Chondrocyte (in vitro differentiated cells): Measurements from ENCODE around the gene DHX35. TPM values are rescaled to one million over a fixed set of nuclear protein-coding genes. Genes with fewer than 3 reads are reported as not detected.

Experiments used
- DNase-seq: peaks from one replicate; pipeline ENCODE4 v3.0.0; 2021; ENCODE audit warnings: mixed read lengths, low spot score
- H3K27ac Mint-ChIP-seq: one replicate; pipeline ENCODE4 v1.8.0; 2021; ENCODE audit warnings: mild to moderate bottlenecking, moderate library complexity, mixed read lengths; ENCODE audit not compliant: unreplicated experiment
- H3K27me3 Mint-ChIP-seq: 2 replicates; pipeline ENCODE4 v1.8.0; 2021; ENCODE audit warnings: low read depth, mixed read lengths
- H3K36me3 Mint-ChIP-seq: 2 replicates; pipeline ENCODE4 v1.8.0; 2021; ENCODE audit warnings: low read depth, mixed read lengths
- H3K4me1 Mint-ChIP-seq: 2 replicates; pipeline ENCODE4 v1.8.0; 2021; ENCODE audit warnings: low read depth, mild to moderate bottlenecking, mixed read lengths
- H3K4me3 Mint-ChIP-seq: one replicate; pipeline ENCODE4 v1.8.0; 2021; ENCODE audit warnings: mild to moderate bottlenecking, moderate library complexity, mixed read lengths; ENCODE audit not compliant: unreplicated experiment
- H3K9me3 Mint-ChIP-seq: 2 replicates; pipeline ENCODE4 v1.8.0; 2021; ENCODE audit warnings: low read depth, mixed read lengths
- total RNA-seq: library from RNA; stranded (reverse); gene quantifications from 3 replicates; pipeline ENCODE4 v1.2.1, GENCODE V29; 2021
- TF ChIP-seq, protein P1 (sequence below): fragments of 200-600 bp; sonication (generic); IDR thresholded peaks from 2 replicates; pipeline ENCODE4 v1.5.0; 2021; ENCODE audit warnings: antibody characterized with exemption, mild to moderate bottlenecking, moderate library complexity

The DHX35 gene
- total RNA-seq, 1 donor from 2014 or later, result 7.8 TPM

DNA sequence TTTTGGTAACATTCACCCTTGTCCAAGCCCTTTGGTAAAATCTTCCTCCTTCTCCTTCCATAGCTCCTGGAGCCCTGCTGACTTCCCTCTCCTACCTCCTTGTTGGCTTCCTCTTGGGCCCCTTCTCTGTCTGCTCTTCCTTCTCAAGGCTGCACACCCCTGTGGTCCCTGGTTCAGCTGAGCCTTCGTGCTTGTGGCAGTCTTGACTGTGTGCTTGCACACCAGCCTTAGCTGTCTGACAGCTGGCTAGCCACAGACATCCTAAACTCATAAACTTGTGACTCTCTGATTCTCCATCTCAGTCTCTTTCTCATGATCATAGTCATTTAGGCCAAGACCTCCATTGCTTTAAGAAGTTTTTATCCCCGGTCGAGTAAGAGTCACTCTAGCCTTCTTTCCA lies 37.1 kb downstream of the DHX35 start:
- Mint-ChIP-seq H3K4me3 (no peak overlapping the region), H3K4me1 (no peaks in the 10 kb centered on the region), H3K27ac (no peak overlapping the region), H3K9me3 (no peaks in the 10 kb centered on the region), H3K27me3 (no peaks in the 10 kb centered on the region), H3K36me3 (peaks cover 47% of the 10 kb centered on the region)
- TF ChIP-seq, protein P1, sequence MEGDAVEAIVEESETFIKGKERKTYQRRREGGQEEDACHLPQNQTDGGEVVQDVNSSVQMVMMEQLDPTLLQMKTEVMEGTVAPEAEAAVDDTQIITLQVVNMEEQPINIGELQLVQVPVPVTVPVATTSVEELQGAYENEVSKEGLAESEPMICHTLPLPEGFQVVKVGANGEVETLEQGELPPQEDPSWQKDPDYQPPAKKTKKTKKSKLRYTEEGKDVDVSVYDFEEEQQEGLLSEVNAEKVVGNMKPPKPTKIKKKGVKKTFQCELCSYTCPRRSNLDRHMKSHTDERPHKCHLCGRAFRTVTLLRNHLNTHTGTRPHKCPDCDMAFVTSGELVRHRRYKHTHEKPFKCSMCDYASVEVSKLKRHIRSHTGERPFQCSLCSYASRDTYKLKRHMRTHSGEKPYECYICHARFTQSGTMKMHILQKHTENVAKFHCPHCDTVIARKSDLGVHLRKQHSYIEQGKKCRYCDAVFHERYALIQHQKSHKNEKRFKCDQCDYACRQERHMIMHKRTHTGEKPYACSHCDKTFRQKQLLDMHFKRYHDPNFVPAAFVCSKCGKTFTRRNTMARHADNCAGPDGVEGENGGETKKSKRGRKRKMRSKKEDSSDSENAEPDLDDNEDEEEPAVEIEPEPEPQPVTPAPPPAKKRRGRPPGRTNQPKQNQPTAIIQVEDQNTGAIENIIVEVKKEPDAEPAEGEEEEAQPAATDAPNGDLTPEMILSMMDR, result no peak
- no peak for DNase-seq

DNA sequence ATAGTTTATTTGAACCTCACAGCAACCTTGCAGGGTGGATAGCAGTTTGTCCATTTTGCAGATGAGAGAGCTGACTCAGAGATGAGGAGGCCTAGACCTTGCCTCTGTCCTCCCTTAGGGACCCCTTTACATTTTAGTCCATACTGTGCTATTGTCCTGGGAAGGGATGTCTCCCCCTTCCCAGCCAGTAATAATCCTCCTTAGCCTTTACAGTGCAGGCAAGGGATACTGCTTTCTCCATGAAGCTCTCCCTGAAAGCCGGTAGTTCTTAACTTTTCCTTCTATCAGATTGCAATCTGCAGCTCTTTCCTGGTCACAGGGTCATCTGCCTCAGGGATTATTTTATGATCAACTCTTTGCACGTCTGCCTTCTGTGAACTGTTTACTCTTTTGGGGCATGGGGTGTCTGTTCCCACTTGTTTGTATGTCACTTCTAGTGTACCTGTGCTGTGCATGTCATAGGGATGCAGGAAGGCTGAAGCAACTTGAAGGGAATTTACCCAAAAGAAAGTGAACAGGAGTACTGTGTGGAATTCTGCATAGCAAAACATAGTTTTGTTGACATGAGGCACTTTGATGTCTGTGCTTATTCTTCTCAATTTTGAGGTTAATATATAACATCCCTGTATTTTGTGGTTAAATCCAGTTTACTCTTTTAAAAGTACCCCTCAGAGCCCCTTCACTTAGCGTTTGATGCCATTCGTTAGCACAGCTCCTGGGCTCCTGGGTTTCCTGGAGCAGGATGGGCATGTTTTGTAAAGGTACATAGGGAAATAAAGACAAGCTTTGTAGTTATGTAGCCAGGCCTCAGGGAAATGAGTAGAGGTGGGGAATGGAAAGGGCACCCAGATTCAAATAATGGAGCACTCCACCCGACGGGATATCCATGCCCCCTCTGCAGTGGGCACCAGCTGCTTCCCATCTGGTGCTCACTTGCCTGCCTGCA lies 38.1 kb downstream of the DHX35 start:
- Mint-ChIP-seq H3K4me3 (no peak overlapping the region), H3K27me3 (no peaks in the 10 kb centered on the region), H3K27ac (no peak overlapping the region), H3K36me3 (peaks cover 53% of the 10 kb centered on the region), H3K4me1 (no peaks in the 10 kb centered on the region), H3K9me3 (no peaks in the 10 kb centered on the region)
- no peak for DNase-seq
- TF ChIP-seq, protein P1, result no peak

DNA sequence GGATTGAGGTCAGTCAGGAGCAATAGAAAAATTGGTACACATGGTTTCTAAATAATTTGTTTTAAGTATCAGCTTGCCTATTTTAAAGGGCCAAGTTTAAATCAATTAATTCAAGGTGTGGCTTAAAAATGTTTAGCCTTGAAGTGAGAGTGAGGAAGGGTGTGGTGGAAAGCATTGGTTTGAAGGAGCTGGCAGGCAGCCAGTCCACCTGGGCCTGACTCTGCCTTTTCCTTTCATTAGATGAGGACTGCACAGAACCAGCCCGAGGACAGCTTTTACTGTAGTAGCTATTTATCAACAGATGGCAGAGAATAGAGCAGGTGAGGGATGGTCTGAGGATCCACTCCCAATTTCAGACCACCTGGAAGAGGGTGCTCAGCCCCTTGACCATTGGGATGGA lies 42.4 kb downstream of the DHX35 start:
- no peaks in the 10 kb centered on the region for H3K4me1 Mint-ChIP-seq
- no peak overlapping the region for H3K4me3 Mint-ChIP-seq
- H3K27me3 Mint-ChIP-seq, result no peaks in the 10 kb centered on the region
- TF ChIP-seq, protein P1, result no peak
- H3K27ac Mint-ChIP-seq, result no peak overlapping the region
- no peak for DNase-seq
- no peaks in the 10 kb centered on the region for H3K9me3 Mint-ChIP-seq
- peaks cover 52% of the 10 kb centered on the region for H3K36me3 Mint-ChIP-seq

DNA sequence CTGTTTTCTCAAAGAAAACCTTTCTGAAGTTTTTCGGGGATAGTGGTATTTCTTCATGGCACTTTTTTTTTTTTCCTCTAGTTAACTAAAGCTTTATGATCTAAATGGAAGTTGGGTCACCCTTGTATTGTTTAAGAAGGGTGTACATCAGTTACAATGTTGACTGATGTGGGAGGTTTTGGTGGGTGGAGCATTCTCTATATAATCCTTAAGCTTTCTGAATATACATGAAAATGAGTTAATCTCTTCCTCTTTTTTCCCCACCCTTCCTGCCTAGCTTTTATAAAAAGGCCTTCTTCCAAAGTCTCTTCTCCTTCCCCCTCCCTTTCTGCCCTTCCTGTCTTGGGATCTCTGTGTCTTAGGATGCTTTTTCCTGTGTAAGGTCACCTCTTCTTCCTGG lies 47.2 kb downstream of the DHX35 start:
- Mint-ChIP-seq H3K27ac (no peak overlapping the region), H3K27me3 (no peaks in the 10 kb centered on the region), H3K4me1 (no peaks in the 10 kb centered on the region), H3K4me3 (no peak overlapping the region), H3K36me3 (peaks cover 36% of the 10 kb centered on the region), H3K9me3 (no peaks in the 10 kb centered on the region)
- no peak for DNase-seq
- TF ChIP-seq, protein P1, result no peak

DNA sequence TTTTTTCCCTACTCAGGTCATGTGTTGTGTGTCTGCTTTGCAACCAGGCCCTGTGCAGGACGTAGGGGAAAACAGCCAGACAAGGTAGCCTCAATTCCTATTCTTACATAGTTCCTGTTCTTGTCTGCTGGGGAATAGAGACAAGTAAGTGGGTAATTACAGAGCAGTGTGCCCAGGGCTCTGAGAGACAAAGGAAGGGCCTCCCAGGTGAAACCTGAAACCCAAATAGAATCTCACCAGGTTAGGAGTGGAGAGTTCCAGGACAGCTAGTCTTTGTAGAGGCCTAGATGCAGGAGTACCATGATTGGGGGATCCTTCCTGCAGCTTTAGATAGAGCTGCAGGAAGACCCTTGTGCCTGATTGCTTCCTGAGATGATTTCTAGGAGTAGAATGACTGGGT lies 48.4 kb downstream of the DHX35 start:
- H3K27me3 Mint-ChIP-seq, result no peaks in the 10 kb centered on the region
- no peaks in the 10 kb centered on the region for H3K9me3 Mint-ChIP-seq
- peaks cover 40% of the 10 kb centered on the region for H3K36me3 Mint-ChIP-seq
- TF ChIP-seq, protein P1, result no peak
- H3K27ac Mint-ChIP-seq, result no peak overlapping the region
- no peaks in the 10 kb centered on the region for H3K4me1 Mint-ChIP-seq
- DNase-seq, result no peak
- no peak overlapping the region for H3K4me3 Mint-ChIP-seq
